Endodermal cell (in vitro differentiated cells): ENCODE data around the gene OVOL3. TPM values are rescaled to one million over a fixed set of nuclear protein-coding genes. Genes with fewer than 3 reads are reported as not detected.

Source experiments
- DNase-seq: peaks from one replicate; pipeline ENCODE4 v3.0.0-alpha.2; 2017
- H3K27ac ChIP-seq: 2 replicates; pipeline ENCODE4 v1.5.1; 2013; ENCODE audit warnings: mild to moderate bottlenecking, low read depth, low read length, moderate library complexity
- H3K27me3 ChIP-seq: 2 replicates; pipeline ENCODE4 v1.6.1; 2013; ENCODE audit warnings: mild to moderate bottlenecking, low read length, moderate library complexity; ENCODE audit not compliant: insufficient read depth, control insufficient read depth, poor library complexity, severe bottlenecking
- H3K36me3 ChIP-seq: 2 replicates; pipeline ENCODE4 v1.7.0; 2013; ENCODE audit warnings: mild to moderate bottlenecking, low read length, moderate library complexity; ENCODE audit not compliant: control insufficient read depth, insufficient read depth
- H3K4me1 ChIP-seq: one replicate; pipeline ENCODE4 v1.7.0; 2013; ENCODE audit warnings: low read length; ENCODE audit not compliant: control insufficient read depth, insufficient read depth
- H3K4me3 ChIP-seq: 2 replicates; pipeline ENCODE4 v1.5.1; 2013; ENCODE audit warnings: mild to moderate bottlenecking, low read length, moderate library complexity
- H3K9ac ChIP-seq: 2 replicates; pipeline ENCODE4 v1.6.1; 2013; ENCODE audit warnings: mild to moderate bottlenecking, low read length, moderate library complexity; ENCODE audit not compliant: poor library complexity, severe bottlenecking; ENCODE audit errors: extremely low read depth
- H3K9me3 ChIP-seq: 2 replicates; pipeline ENCODE4 v1.6.1; 2013; ENCODE audit warnings: mild to moderate bottlenecking, low read length, moderate library complexity; ENCODE audit not compliant: control insufficient read depth
- H3K27ac Mint-ChIP-seq: 2 replicates; pipeline ENCODE4 v1.8.0; 2020; ENCODE audit warnings: mixed read lengths
- H3K27me3 Mint-ChIP-seq: 2 replicates; pipeline ENCODE4 v1.8.0; 2021; ENCODE audit warnings: mild to moderate bottlenecking, mixed read lengths; ENCODE audit not compliant: insufficient read depth
- H3K36me3 Mint-ChIP-seq: 2 replicates; pipeline ENCODE4 v1.8.0; 2020; ENCODE audit warnings: low read depth, mixed read lengths
- H3K4me1 Mint-ChIP-seq: 2 replicates; pipeline ENCODE4 v1.8.0; 2020; ENCODE audit warnings: mixed read lengths
- H3K4me3 Mint-ChIP-seq: 2 replicates; pipeline ENCODE4 v1.8.0; 2020; ENCODE audit warnings: mild to moderate bottlenecking, moderate library complexity, mixed read lengths
- H3K9me3 Mint-ChIP-seq: 2 replicates; pipeline ENCODE4 v1.8.0; 2020; ENCODE audit warnings: mild to moderate bottlenecking, mixed read lengths
- WGBS, 2 experiments: methylation state at CpG; one replicate each; pipeline versions ENCODE4 v1.1.5 to v1.1.7; 2013; ENCODE audit warnings: missing lambda C conversion rate in 2 of 2, mixed read lengths in 1 of 2; ENCODE audit not compliant: insufficient coverage in 1 of 2, insufficient read length in 1 of 2; 5-methylcytosine and 5-hydroxymethylcytosine counted together
- total RNA-seq, 2 donors: library from RNA; stranded (reverse); fragmentation: NEBNext Ultra II Directional in 1 of 2; extraction: Animal tissue kit (Norgen Biotek cat#: 25700) in 1 of 2; gene quantifications; 2 replicates in 1 of 2; 3 replicates in 1 of 2; pipeline ENCODE4 v1.2.1, GENCODE V29; 2021
- TF ChIP-seq, protein P1 (sequence below): fragments of 200-600 bp; sonication (generic); conservative IDR thresholded peaks from 2 replicates; pipeline ENCODE4 v1.5.0; 2021; ENCODE audit warnings: antibody characterized with exemption, mild to moderate bottlenecking

OVOL3 gene
- total RNA-seq, 2 donors from 2014 or later = not detected

DNA sequence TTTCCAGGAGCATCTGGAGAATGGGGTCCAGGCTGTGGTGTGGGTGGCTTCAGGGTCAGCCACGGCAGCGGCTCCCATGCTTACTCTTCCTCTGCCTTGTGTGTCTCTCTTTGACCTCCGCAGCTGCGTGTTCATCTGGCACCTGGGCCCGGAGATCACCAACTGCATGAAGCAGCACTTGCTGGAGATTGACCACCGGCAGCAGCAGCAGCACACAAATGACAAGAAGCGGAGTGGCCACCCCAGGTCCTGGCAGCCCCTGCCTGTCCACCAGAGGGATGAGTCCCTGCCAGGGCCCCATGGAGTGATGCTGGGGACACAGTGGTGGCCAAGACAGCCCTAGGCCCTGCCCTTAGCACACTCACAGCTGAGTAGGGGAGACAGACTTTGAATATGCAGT, 18.4 kb upstream of the OVOL3 start:
- Histone ChIP-seq H3K9ac (no peak overlapping the region), H3K36me3 (peaks cover 62% of the 10 kb centered on the region), H3K4me1 (no peaks in the 10 kb centered on the region), H3K27me3 (no peaks in the 10 kb centered on the region), H3K27ac (no peak overlapping the region), H3K4me3 (no peak overlapping the region), H3K9me3 (no peaks in the 10 kb centered on the region)
- Mint-ChIP-seq H3K36me3 (peaks cover 52% of the 10 kb centered on the region), H3K4me1 (no peaks in the 10 kb centered on the region), H3K27ac (no peak overlapping the region), H3K4me3 (no peak overlapping the region), H3K9me3 (no peaks in the 10 kb centered on the region), H3K27me3 (no peaks in the 10 kb centered on the region)
- no peak for DNase-seq
- TF ChIP-seq, protein P1, sequence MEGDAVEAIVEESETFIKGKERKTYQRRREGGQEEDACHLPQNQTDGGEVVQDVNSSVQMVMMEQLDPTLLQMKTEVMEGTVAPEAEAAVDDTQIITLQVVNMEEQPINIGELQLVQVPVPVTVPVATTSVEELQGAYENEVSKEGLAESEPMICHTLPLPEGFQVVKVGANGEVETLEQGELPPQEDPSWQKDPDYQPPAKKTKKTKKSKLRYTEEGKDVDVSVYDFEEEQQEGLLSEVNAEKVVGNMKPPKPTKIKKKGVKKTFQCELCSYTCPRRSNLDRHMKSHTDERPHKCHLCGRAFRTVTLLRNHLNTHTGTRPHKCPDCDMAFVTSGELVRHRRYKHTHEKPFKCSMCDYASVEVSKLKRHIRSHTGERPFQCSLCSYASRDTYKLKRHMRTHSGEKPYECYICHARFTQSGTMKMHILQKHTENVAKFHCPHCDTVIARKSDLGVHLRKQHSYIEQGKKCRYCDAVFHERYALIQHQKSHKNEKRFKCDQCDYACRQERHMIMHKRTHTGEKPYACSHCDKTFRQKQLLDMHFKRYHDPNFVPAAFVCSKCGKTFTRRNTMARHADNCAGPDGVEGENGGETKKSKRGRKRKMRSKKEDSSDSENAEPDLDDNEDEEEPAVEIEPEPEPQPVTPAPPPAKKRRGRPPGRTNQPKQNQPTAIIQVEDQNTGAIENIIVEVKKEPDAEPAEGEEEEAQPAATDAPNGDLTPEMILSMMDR = no peak
- 88 to 97% methylated on average over 6 to 7 of the region's 7 CpGs for WGBS, 2 experiments

DNA sequence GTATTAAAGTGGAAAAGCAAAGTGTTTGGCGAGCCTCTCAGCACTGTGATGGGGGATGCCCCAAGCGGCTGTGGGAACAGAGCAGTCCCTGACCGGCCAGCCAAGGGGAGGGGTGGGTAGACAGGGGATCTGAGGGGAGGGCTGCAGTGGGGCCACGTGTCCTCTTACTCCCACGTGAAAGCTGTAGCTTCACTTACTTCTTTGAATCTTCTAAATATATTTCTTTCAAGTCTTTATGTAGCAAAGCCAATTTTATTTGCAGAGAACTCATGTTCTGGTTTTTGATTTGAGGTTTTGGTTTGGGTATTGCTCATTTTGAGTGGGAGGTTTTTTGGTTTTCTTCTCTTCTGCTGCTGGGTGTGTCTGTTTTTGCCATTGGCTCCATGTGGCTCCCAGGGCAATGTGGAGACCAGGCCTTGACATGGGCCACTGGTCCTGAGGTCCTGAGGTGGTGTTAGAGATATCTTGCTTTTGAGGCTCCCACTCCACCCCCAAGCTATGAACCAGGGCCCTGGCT, 17.7 kb upstream of the OVOL3 start:
- Histone ChIP-seq H3K9me3 (no peaks in the 10 kb centered on the region), H3K4me3 (no peak overlapping the region), H3K27me3 (no peaks in the 10 kb centered on the region), H3K4me1 (no peaks in the 10 kb centered on the region), H3K27ac (no peak overlapping the region), H3K9ac (no peak overlapping the region), H3K36me3 (peaks cover 57% of the 10 kb centered on the region)
- 84 to 100% methylated on average over 2 to 4 of the region's 5 CpGs for WGBS, 2 experiments
- DNase-seq = no peak
- Mint-ChIP-seq H3K9me3 (no peaks in the 10 kb centered on the region), H3K4me1 (no peaks in the 10 kb centered on the region), H3K4me3 (no peak overlapping the region), H3K27ac (no peak overlapping the region), H3K27me3 (no peaks in the 10 kb centered on the region), H3K36me3 (peaks cover 50% of the 10 kb centered on the region)
- TF ChIP-seq, protein P1 = no peak

DNA sequence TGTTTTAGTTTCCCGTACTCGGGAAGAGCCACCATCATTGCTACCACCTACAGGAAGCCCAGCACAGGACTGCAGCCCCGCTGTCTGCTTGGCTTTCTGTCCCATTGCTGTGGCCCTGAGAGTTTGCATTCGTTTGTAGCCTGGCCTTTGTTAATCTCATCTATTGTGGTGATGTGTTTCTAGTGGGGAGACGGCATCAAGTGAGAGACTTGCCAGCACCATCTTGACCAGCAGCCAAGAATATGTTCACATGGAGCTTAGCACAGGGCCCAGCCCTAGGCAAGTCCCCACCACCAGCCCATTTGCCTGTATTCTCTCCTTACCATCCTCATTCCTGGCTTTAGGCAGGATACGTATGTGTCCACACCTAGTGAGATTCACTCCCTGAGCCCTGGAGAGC, 17.3 kb upstream of the OVOL3 start:
- Histone ChIP-seq H3K27me3 (no peaks in the 10 kb centered on the region), H3K27ac (no peak overlapping the region), H3K36me3 (peaks cover 58% of the 10 kb centered on the region), H3K4me1 (no peaks in the 10 kb centered on the region), H3K4me3 (no peak overlapping the region), H3K9ac (no peak overlapping the region), H3K9me3 (no peaks in the 10 kb centered on the region)
- H3K9me3 Mint-ChIP-seq = no peaks in the 10 kb centered on the region
- TF ChIP-seq, protein P1 = no peak
- H3K27me3 Mint-ChIP-seq = no peaks in the 10 kb centered on the region
- DNase-seq = no peak
- WGBS, 2 experiments = 86 to 100% methylated on average over 1 to 6 of the region's 6 CpGs
- no peak overlapping the region for H3K27ac Mint-ChIP-seq
- H3K36me3 Mint-ChIP-seq = peaks cover 51% of the 10 kb centered on the region
- H3K4me3 Mint-ChIP-seq = no peak overlapping the region
- H3K4me1 Mint-ChIP-seq = no peaks in the 10 kb centered on the region
